IgD-negative memory B cell (primary cell): ENCODE measurements around the gene BCAP29. TPM values are rescaled to one million over a fixed set of nuclear protein-coding genes. Genes with fewer than 3 reads are reported as not detected.

Experiments
- H3K27ac Mint-ChIP-seq, 3 donors: one replicate each; pipeline ENCODE4 v1.8.0; 2020 to 2022; ENCODE audit warnings: mild to moderate bottlenecking in 3 of 3, mixed read lengths in 3 of 3, moderate library complexity in 1 of 3
- H3K27me3 Mint-ChIP-seq: one replicate; pipeline ENCODE4 v1.8.0; 2021; ENCODE audit warnings: mixed read lengths
- H3K36me3 Mint-ChIP-seq: one replicate; pipeline ENCODE4 v1.8.0; 2020; ENCODE audit warnings: mild to moderate bottlenecking, mixed read lengths
- H3K4me1 Mint-ChIP-seq, 3 donors: one replicate each; pipeline ENCODE4 v1.8.0; 2020 to 2022; ENCODE audit warnings: mixed read lengths in 3 of 3, mild to moderate bottlenecking in 1 of 3
- H3K4me3 Mint-ChIP-seq, 4 donors: one replicate each; pipeline ENCODE4 v1.8.0; 2020 to 2022; ENCODE audit warnings: mild to moderate bottlenecking in 4 of 4, mixed read lengths in 4 of 4, moderate library complexity in 3 of 4
- H3K9me3 Mint-ChIP-seq, 3 donors: one replicate each; pipeline ENCODE4 v1.8.0; 2020 to 2021; ENCODE audit warnings: mixed read lengths in 3 of 3, mild to moderate bottlenecking in 1 of 3
- polyA plus RNA-seq: library from polyadenylated mRNA; unstranded; fragments of 300-500 nt; fragmentation: Illumina TruSeq; gene quantifications from one replicate; pipeline ENCODE4 v1.2.3, GENCODE V29; 2021

The BCAP29 gene
- polyA plus RNA-seq, 1 donor from 2014 or later, result 43.6 TPM

- Mint-ChIP-seq H3K27me3 (no peaks in the 10 kb centered on the region), H3K4me1 (no peaks in the 10 kb centered on the region), H3K4me3 (no peak overlapping the region), H3K27ac (no peak overlapping the region), H3K9me3 (no peaks in the 10 kb centered on the region), H3K36me3 (peaks cover 8% of the 10 kb centered on the region)
Measured at GRCh38 chr7:107596881-107597581, 17.0 kb downstream of the BCAP29 start.

- no peak overlapping the region for H3K4me3 Mint-ChIP-seq
Measured at GRCh38 chr7:107597582-107597916, 17.5 kb downstream of the BCAP29 start.

DNA sequence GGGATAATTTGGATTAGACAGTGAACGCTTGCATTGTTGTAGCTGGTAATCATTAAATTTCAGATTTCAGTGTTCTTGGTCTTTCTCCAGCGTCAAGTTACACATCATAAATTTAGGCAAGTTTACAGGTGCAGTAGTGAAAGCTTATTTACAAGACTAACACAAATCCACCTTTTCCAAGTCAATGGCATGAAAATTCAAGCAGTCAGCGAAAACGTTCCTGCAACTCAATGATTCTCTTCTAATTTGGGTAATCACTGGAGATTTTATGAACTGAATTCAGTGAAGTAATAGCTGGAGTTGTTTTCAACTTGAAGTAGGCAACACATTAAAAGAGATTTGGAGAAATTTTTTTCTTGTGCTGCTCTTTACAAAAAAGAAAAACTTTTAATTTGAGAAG is 17.9 kb downstream of the BCAP29 start:
- H3K27ac Mint-ChIP-seq, result no peak overlapping the region
- H3K4me1 Mint-ChIP-seq, result peaks cover 0 to 1% (median 0%) of the 10 kb centered on the region in 3 donors
- peaks cover 10% of the 10 kb centered on the region for H3K36me3 Mint-ChIP-seq
- no peaks in the 10 kb centered on the region for H3K9me3 Mint-ChIP-seq
- H3K4me3 Mint-ChIP-seq, result no peak overlapping the region
- no peaks in the 10 kb centered on the region for H3K27me3 Mint-ChIP-seq

More at GRCh38 chr7:107597582-107597916, 17.5 kb downstream of the BCAP29 start:
- Mint-ChIP-seq H3K36me3 (peaks cover 10% of the 10 kb centered on the region), H3K9me3 (no peaks in the 10 kb centered on the region), H3K4me1 (peaks cover 0 to under 1% (median 0%) of the 10 kb centered on the region in 3 donors), H3K27ac (no peak overlapping the region), H3K27me3 (no peaks in the 10 kb centered on the region)

DNA sequence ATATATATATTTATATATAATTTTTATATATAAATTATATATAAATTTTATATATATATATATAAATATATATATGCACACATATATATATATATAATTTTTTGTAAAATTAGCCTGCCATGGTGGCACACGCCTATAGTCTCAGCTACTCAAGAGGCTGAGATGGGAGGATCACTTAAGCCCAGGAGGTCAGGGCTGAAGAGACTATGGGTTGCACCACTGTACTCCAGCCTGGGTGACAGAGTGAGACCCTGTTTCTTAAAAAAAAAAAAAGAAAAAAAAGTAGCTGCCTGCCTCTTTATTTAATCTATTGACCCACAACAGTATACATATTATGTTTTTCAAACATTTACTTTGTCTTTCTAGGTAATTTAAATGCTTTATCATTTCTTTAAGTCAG is 19.2 kb downstream of the BCAP29 start:
- Mint-ChIP-seq H3K27me3 (no peaks in the 10 kb centered on the region), H3K9me3 (no peaks in the 10 kb centered on the region), H3K4me3 (no peak overlapping the region), H3K4me1 (peaks cover 0 to 1% (median 0%) of the 10 kb centered on the region in 3 donors), H3K36me3 (peaks cover 6% of the 10 kb centered on the region), H3K27ac (no peak overlapping the region)

DNA sequence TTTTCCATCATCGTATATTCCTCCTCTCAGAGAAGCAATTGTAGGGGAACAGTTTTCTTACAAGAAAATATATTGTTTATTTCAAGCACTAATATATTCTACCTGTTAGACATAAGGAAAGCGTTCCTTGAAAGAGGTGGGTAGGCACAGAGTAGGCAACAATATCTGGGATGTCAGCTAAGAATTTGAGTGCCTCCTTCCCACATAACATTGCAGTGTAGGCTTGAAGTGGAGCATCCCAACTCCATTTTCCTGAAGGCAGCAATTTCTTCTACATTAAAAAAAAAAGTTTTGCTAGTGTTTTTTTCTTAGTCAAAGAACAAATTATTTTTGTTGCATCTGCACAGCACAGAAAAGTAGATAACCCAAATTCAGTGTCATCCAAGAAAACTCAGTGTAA is 20.8 kb downstream of the BCAP29 start:
- Mint-ChIP-seq H3K27me3 (no peaks in the 10 kb centered on the region), H3K4me1 (peaks cover 0 to 1% (median 0%) of the 10 kb centered on the region in 3 donors), H3K4me3 (no peak overlapping the region), H3K36me3 (peaks cover 6% of the 10 kb centered on the region), H3K27ac (peak overlapping the region in 1 of 3 donors; percentile 5), H3K9me3 (no peaks in the 10 kb centered on the region)

GRCh38 chr7:107605218-107605815 is 25.3 kb downstream of the BCAP29 start:
- Mint-ChIP-seq H3K27me3 (no peaks in the 10 kb centered on the region), H3K9me3 (no peaks in the 10 kb centered on the region), H3K36me3 (peaks cover 9% of the 10 kb centered on the region), H3K27ac (no peak overlapping the region), H3K4me3 (no peak overlapping the region), H3K4me1 (peaks cover 0 to 1% (median 0%) of the 10 kb centered on the region in 3 donors)

- Mint-ChIP-seq H3K4me1 (peaks cover 0 to 1% (median 0%) of the 10 kb centered on the region in 3 donors), H3K27me3 (no peaks in the 10 kb centered on the region), H3K27ac (no peak overlapping the region), H3K36me3 (peaks cover 10% of the 10 kb centered on the region), H3K9me3 (no peaks in the 10 kb centered on the region), H3K4me3 (no peak overlapping the region)
Measured at GRCh38 chr7:107606303-107606702, 26.3 kb downstream of the BCAP29 start.

GRCh38 chr7:107609811-107610261 is 29.8 kb downstream of the BCAP29 start:
- H3K9me3 Mint-ChIP-seq, result no peaks in the 10 kb centered on the region
- H3K4me3 Mint-ChIP-seq, result no peak overlapping the region
- H3K36me3 Mint-ChIP-seq, result peaks cover 19% of the 10 kb centered on the region
- no peaks in the 10 kb centered on the region for H3K4me1 Mint-ChIP-seq
- no peak overlapping the region for H3K27ac Mint-ChIP-seq
- no peaks in the 10 kb centered on the region for H3K27me3 Mint-ChIP-seq

DNA sequence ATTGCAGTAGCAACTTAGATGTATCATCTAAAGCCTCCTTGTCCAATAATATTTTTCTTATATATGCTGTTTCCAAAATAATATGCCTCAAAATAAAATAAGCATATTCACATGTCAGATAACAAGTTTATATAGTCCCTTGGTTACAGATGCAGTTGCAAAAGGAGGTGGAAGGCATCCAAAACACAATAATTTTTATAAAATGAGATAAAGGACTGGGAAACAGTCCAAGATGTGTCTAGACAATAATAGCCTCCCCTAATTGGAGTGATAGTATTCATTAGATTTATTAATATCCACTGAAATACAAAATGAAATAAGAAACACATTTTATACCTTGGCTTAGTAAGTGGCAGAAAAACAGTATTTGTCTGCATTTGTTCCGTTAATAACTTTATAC is 30.3 kb downstream of the BCAP29 start:
- Mint-ChIP-seq H3K27ac (no peak overlapping the region), H3K9me3 (no peaks in the 10 kb centered on the region), H3K27me3 (no peaks in the 10 kb centered on the region), H3K4me1 (no peaks in the 10 kb centered on the region), H3K4me3 (no peak overlapping the region), H3K36me3 (peaks cover 22% of the 10 kb centered on the region)

DNA sequence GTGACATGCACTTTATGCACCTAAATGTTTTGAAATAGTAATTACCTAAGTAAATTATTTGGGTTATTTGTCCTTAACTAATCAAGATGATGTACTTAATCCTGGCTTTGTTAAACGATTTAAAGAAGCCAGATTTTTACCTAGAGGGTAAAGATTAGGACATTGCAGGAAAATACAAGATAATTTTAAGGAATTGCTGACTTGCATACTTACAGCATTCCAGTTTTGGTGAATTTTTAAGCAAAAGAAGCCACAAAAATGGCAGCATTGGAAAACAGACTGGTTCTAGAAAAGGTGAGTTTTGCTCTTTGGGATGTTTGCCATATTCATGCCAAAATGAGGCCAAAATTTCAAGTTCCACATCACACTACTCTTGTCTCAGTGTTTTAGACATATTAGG is 33.4 kb downstream of the BCAP29 start:
- Mint-ChIP-seq H3K27me3 (no peaks in the 10 kb centered on the region), H3K4me1 (peaks cover 0 to 1% (median 0%) of the 10 kb centered on the region in 3 donors), H3K9me3 (no peaks in the 10 kb centered on the region), H3K4me3 (no peak overlapping the region), H3K27ac (peak overlapping the region in 2 of 3 donors; percentile 74), H3K36me3 (peaks cover 25% of the 10 kb centered on the region)

- Mint-ChIP-seq H3K27me3 (no peaks in the 10 kb centered on the region), H3K27ac (peak overlapping the region in 1 of 3 donors; percentile 74), H3K36me3 (peaks cover 23% of the 10 kb centered on the region), H3K9me3 (no peaks in the 10 kb centered on the region), H3K4me3 (no peak overlapping the region), H3K4me1 (peaks cover 0 to 1% (median 0%) of the 10 kb centered on the region in 3 donors)
Measured at GRCh38 chr7:107613948-107614347, 33.9 kb downstream of the BCAP29 start.

- Mint-ChIP-seq H3K27ac (no peak overlapping the region), H3K36me3 (peaks cover 22% of the 10 kb centered on the region), H3K27me3 (no peaks in the 10 kb centered on the region), H3K4me1 (peaks cover 0 to 1% (median 0%) of the 10 kb centered on the region in 3 donors), H3K4me3 (no peak overlapping the region), H3K9me3 (no peaks in the 10 kb centered on the region)
Measured at GRCh38 chr7:107614425-107614824, 34.4 kb downstream of the BCAP29 start.

- H3K36me3 Mint-ChIP-seq, result peaks cover 19% of the 10 kb centered on the region
- no peaks in the 10 kb centered on the region for H3K27me3 Mint-ChIP-seq
- H3K4me3 Mint-ChIP-seq, result no peak overlapping the region
- peaks cover 0 to 1% (median 0%) of the 10 kb centered on the region in 3 donors for H3K4me1 Mint-ChIP-seq
- H3K9me3 Mint-ChIP-seq, result no peaks in the 10 kb centered on the region
- H3K27ac Mint-ChIP-seq, result no peak overlapping the region
Measured at GRCh38 chr7:107615910-107616680, 36.0 kb downstream of the BCAP29 start.

DNA sequence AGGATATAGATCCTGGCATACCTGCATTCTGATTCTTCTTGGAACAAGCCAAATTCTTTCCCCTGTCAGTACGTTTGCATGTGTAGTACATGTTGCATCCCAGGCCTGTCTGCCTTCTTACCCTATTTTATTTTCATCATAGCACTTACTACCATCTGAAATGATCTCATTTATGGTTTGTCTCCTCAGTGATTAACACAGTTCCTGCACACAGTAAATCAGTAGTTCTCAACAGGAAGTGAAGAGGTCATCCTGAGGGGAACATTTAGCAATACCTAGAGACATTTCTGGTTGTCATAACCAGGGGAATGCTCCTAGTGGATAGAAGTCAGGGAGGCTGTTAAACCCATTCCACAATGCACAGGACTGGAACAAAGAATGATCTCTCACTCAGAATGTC is 42.4 kb downstream of the BCAP29 start:
- H3K9me3 Mint-ChIP-seq, result no peaks in the 10 kb centered on the region
- no peaks in the 10 kb centered on the region for H3K27me3 Mint-ChIP-seq
- no peaks in the 10 kb centered on the region for H3K36me3 Mint-ChIP-seq
- H3K4me1 Mint-ChIP-seq, result no peaks in the 10 kb centered on the region
- H3K27ac Mint-ChIP-seq, result no peak overlapping the region
- no peak overlapping the region for H3K4me3 Mint-ChIP-seq

DNA sequence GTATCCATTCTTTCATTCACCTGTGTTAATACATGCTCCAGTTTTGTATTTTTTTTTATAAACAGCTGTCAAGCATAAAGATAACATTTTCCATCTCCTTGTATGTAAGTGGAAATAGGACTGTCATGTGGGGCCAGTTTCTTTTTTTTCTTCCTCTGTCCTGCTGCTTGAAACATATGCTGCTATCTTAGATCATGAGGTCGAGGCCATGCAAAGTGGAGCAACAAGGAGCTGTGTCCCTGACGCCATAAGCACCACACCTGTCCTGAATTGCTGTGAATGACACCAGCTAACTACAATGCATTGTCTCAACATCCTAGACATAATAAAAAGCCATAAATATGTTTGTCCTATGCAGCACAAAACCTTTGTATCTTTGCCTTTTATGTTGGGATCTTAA is 42.8 kb downstream of the BCAP29 start:
- no peaks in the 10 kb centered on the region for H3K27me3 Mint-ChIP-seq
- H3K9me3 Mint-ChIP-seq, result no peaks in the 10 kb centered on the region
- H3K4me3 Mint-ChIP-seq, result no peak overlapping the region
- H3K36me3 Mint-ChIP-seq, result no peaks in the 10 kb centered on the region
- peaks cover 0 to under 1% (median 0%) of the 10 kb centered on the region in 3 donors for H3K4me1 Mint-ChIP-seq
- H3K27ac Mint-ChIP-seq, result no peak overlapping the region
